ENCODE measurements around the gene SLAMF8.

SLAMF8 gene

DNA sequence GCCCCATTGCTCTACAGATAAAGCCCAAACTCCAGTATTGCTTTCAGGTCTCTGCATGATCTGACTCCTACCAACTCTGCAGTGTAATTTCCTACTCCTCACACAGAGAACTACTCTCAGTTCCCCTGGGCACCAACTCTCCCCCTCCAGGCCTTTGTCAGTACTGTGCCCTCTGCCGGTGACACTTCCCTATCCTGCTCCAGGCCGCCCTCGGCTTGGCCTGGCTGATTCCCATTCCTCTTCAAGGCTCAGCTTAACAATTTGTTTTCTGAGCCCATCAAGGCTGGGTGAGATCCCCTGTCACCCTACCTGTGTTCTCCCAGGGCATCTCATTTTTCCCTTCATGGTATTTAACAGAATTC, 2.6 kb downstream of the SLAMF8 start:
- H3K9me2 ChIP-seq (replicated peaks; ENCODE audit: insufficient read depth, low read length) = no peaks in the 10 kb centered on the region
- H2AFZ ChIP-seq (ENCODE audit: low read depth, low read length, severe bottlenecking) = no peak overlapping the region
- no peaks in the 10 kb centered on the region for H3K9me3 ChIP-seq (ENCODE audit: insufficient read depth, low read length)
- H3K36me3 ChIP-seq (ENCODE audit: low read length) = no peaks in the 10 kb centered on the region
- H3F3A ChIP-seq (ENCODE audit: insufficient read depth) = no peaks in the 10 kb centered on the region
- no peaks in the 10 kb centered on the region for H3K79me2 ChIP-seq (ENCODE audit: insufficient read depth, low read length)
- no peak overlapping the region for H3K27ac ChIP-seq (ENCODE audit: low read depth, low read length)
- no peaks in the 10 kb centered on the region for H3K27me3 ChIP-seq (ENCODE audit: low read length)
- no peak overlapping the region for H3K9ac ChIP-seq (ENCODE audit: low read length)
- TF ChIP-seq, protein P1, sequence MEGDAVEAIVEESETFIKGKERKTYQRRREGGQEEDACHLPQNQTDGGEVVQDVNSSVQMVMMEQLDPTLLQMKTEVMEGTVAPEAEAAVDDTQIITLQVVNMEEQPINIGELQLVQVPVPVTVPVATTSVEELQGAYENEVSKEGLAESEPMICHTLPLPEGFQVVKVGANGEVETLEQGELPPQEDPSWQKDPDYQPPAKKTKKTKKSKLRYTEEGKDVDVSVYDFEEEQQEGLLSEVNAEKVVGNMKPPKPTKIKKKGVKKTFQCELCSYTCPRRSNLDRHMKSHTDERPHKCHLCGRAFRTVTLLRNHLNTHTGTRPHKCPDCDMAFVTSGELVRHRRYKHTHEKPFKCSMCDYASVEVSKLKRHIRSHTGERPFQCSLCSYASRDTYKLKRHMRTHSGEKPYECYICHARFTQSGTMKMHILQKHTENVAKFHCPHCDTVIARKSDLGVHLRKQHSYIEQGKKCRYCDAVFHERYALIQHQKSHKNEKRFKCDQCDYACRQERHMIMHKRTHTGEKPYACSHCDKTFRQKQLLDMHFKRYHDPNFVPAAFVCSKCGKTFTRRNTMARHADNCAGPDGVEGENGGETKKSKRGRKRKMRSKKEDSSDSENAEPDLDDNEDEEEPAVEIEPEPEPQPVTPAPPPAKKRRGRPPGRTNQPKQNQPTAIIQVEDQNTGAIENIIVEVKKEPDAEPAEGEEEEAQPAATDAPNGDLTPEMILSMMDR (IDR thresholded peaks at IDR 0.05; ENCODE audit: insufficient read depth, low read length, poor library complexity, severe bottlenecking) = peak; percentile 32
- TF ChIP-seq EZH2phosphoT487 (conservative IDR thresholded peaks at IDR 0.05; ENCODE audit: low read length) = no peak
- H3K4me2 ChIP-seq (ENCODE audit: low read depth, low read length, poor library complexity, severe bottlenecking) = no peak overlapping the region
- no peaks in the 10 kb centered on the region for H4K20me1 ChIP-seq (ENCODE audit: low read depth, low read length)
- H3K4me3 ChIP-seq (ENCODE audit: insufficient read depth, low read length, poor library complexity, severe bottlenecking) = no peak overlapping the region

DNA sequence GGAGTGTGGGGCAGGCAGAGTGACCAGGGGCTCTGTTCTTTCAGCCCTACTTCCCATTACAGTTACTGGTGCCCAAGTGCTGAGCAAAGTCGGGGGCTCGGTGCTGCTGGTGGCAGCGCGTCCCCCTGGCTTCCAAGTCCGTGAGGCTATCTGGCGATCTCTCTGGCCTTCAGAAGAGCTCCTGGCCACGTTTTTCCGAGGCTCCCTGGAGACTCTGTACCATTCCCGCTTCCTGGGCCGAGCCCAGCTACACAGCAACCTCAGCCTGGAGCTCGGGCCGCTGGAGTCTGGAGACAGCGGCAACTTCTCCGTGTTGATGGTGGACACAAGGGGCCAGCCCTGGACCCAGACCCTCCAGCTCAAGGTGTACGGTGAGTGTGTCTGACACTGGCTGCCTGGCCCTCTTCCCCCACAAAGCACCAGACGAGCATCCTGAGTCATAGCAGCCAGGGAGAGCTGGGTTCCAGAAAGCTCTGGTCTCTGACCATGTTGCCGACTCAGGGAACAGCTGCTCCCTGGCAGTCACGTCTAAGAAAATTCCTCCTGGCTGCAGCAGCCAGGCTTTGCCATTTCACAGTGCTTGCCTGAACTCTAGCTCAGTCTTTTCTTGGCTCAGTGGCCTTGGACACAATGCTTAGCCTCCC, 3.3 kb downstream of the SLAMF8 start:
- H3K4me2 ChIP-seq (ENCODE audit: low read depth, low read length, poor library complexity, severe bottlenecking) = no peak overlapping the region
- no peaks in the 10 kb centered on the region for H3K79me2 ChIP-seq (ENCODE audit: insufficient read depth, low read length)
- H3F3A ChIP-seq (ENCODE audit: insufficient read depth) = no peaks in the 10 kb centered on the region
- no peaks in the 10 kb centered on the region for H3K9me2 ChIP-seq (replicated peaks; ENCODE audit: insufficient read depth, low read length)
- no peak overlapping the region for H3K27ac ChIP-seq (ENCODE audit: low read depth, low read length)
- no peaks in the 10 kb centered on the region for H4K20me1 ChIP-seq (ENCODE audit: low read depth, low read length)
- no peak overlapping the region for H2AFZ ChIP-seq (ENCODE audit: low read depth, low read length, severe bottlenecking)
- no peaks in the 10 kb centered on the region for H3K9me3 ChIP-seq (ENCODE audit: insufficient read depth, low read length)
- no peaks in the 10 kb centered on the region for H3K36me3 ChIP-seq (ENCODE audit: low read length)
- no peak overlapping the region for H3K4me3 ChIP-seq (ENCODE audit: insufficient read depth, low read length, poor library complexity, severe bottlenecking)
- TF ChIP-seq EZH2phosphoT487 (conservative IDR thresholded peaks at IDR 0.05; ENCODE audit: low read length) = no peak
- H3K9ac ChIP-seq (ENCODE audit: low read length) = no peak overlapping the region
- no peaks in the 10 kb centered on the region for H3K27me3 ChIP-seq (ENCODE audit: low read length)

DNA sequence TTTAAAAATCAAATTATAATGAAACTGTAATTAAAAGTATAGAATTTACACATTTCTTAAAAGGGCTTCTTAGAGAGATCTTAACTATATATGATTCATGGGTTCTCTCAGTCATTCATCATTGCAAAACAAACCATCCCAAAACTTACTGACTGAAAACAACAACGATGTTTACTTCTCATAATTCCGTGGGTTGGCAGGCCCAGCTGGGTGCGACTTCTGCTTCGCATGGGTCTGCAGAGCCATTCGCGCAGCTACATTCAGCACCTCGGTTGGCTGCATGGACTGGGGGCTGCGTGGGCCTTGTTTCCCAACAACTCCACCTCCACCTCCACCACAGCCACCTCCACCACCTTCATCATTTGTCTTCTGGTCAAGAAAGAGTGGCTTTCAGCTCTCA, 4.0 kb downstream of the SLAMF8 start:
- H3K36me3 ChIP-seq (ENCODE audit: low read length) = no peaks in the 10 kb centered on the region
- TF ChIP-seq, protein P1 (IDR thresholded peaks at IDR 0.05; ENCODE audit: insufficient read depth, low read length, poor library complexity, severe bottlenecking) = no peak
- no peak for TF ChIP-seq EZH2phosphoT487 (conservative IDR thresholded peaks at IDR 0.05; ENCODE audit: low read length)
- no peak overlapping the region for H3K27ac ChIP-seq (ENCODE audit: low read depth, low read length)

DNA sequence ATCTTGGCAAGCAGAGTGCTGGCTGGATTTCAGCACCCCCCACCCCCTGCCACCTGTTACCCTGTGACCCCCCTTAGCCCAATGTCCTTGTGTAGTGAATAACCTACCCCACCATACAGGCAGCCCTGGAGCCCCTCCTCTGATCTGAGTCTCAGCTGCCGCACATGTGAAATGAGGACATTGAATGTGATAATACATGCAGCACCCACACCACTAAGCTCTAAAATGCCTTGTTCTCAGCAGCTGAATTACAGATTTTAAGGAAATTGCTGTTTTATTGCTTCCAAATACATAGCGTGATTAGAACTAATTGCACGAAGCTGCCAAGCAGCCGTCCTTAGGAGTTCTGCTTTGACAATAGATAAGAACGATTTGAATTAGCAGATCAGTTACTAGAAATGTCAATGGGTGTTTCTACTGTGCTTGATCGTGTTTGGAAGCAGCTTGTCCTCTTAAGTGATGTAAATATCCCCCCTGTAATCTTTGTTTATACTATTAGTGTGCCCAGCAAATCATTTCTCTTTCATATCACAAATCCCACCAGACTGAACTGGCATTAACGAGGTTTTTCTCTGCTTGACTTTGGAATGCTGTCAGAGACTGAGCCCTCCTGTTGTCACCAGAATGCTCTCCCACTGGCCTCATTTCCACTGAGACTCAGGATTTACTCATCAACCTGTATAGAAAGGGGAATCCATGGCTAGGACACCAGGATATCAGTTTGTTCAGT, 4.9 kb downstream of the SLAMF8 start:
- no peaks in the 10 kb centered on the region for H4K20me1 ChIP-seq (ENCODE audit: low read depth, low read length)
- no peaks in the 10 kb centered on the region for H3K27me3 ChIP-seq (ENCODE audit: low read length)
- H2AFZ ChIP-seq (ENCODE audit: low read depth, low read length, severe bottlenecking) = no peak overlapping the region
- no peaks in the 10 kb centered on the region for H3K9me2 ChIP-seq (replicated peaks; ENCODE audit: insufficient read depth, low read length)
- no peak overlapping the region for H3K27ac ChIP-seq (ENCODE audit: low read depth, low read length)
- H3F3A ChIP-seq (ENCODE audit: insufficient read depth) = no peaks in the 10 kb centered on the region
- no peaks in the 10 kb centered on the region for H3K9me3 ChIP-seq (ENCODE audit: insufficient read depth, low read length)
- no peak overlapping the region for H3K4me2 ChIP-seq (ENCODE audit: low read depth, low read length, poor library complexity, severe bottlenecking)
- TF ChIP-seq, protein P1 (IDR thresholded peaks at IDR 0.05; ENCODE audit: insufficient read depth, low read length, poor library complexity, severe bottlenecking) = no peak
- TF ChIP-seq EZH2phosphoT487 (conservative IDR thresholded peaks at IDR 0.05; ENCODE audit: low read length) = no peak
- no peak overlapping the region for H3K9ac ChIP-seq (ENCODE audit: low read length)
- no peaks in the 10 kb centered on the region for H3K79me2 ChIP-seq (ENCODE audit: insufficient read depth, low read length)
- no peaks in the 10 kb centered on the region for H3K36me3 ChIP-seq (ENCODE audit: low read length)
- H3K4me3 ChIP-seq (ENCODE audit: insufficient read depth, low read length, poor library complexity, severe bottlenecking) = no peak overlapping the region

More for the DNA sequence above, 4.0 kb downstream of the SLAMF8 start:
- no peaks in the 10 kb centered on the region for H3F3A ChIP-seq (ENCODE audit: insufficient read depth)
- H3K79me2 ChIP-seq (ENCODE audit: insufficient read depth, low read length) = no peaks in the 10 kb centered on the region
- H3K9me2 ChIP-seq (replicated peaks; ENCODE audit: insufficient read depth, low read length) = no peaks in the 10 kb centered on the region
- no peak overlapping the region for H3K4me3 ChIP-seq (ENCODE audit: insufficient read depth, low read length, poor library complexity, severe bottlenecking)
- H3K9ac ChIP-seq (ENCODE audit: low read length) = no peak overlapping the region
- H4K20me1 ChIP-seq (ENCODE audit: low read depth, low read length) = no peaks in the 10 kb centered on the region
- H3K27me3 ChIP-seq (ENCODE audit: low read length) = no peaks in the 10 kb centered on the region
- no peaks in the 10 kb centered on the region for H3K9me3 ChIP-seq (ENCODE audit: insufficient read depth, low read length)
- H2AFZ ChIP-seq (ENCODE audit: low read depth, low read length, severe bottlenecking) = no peak overlapping the region
- H3K4me2 ChIP-seq (ENCODE audit: low read depth, low read length, poor library complexity, severe bottlenecking) = no peak overlapping the region
